H1 (cell line): ENCODE results near the gene CHRNG.

Source experiments
- CHD2 ChIP-seq: IDR thresholded peaks from 2 replicates; pipeline ENCODE4 v1.6.1; 2012; ENCODE audit warnings: low read length, improper control_type of control experiment
- POLR2A ChIP-seq, 2 experiments: IDR thresholded peaks; 1 replicate in 1 of 2; 2 replicates in 1 of 2; pipeline ENCODE4 v1.6.1; 2011; ENCODE audit warnings: low read depth in 2 of 2, low read length in 2 of 2, mild to moderate bottlenecking in 2 of 2; ENCODE audit errors: control extremely low read depth in 1 of 2
- RAD21 ChIP-seq, 2 experiments: IDR thresholded peaks in 1 of 2; conservative IDR thresholded peaks in 1 of 2; 2 replicates each; pipeline ENCODE4 v1.6.1; 2011; ENCODE audit warnings: low read depth in 2 of 2, low read length in 2 of 2, improper control_type of control experiment in 1 of 2, inconsistent platforms in 1 of 2, mild to moderate bottlenecking in 1 of 2, moderate library complexity in 1 of 2

DNA sequence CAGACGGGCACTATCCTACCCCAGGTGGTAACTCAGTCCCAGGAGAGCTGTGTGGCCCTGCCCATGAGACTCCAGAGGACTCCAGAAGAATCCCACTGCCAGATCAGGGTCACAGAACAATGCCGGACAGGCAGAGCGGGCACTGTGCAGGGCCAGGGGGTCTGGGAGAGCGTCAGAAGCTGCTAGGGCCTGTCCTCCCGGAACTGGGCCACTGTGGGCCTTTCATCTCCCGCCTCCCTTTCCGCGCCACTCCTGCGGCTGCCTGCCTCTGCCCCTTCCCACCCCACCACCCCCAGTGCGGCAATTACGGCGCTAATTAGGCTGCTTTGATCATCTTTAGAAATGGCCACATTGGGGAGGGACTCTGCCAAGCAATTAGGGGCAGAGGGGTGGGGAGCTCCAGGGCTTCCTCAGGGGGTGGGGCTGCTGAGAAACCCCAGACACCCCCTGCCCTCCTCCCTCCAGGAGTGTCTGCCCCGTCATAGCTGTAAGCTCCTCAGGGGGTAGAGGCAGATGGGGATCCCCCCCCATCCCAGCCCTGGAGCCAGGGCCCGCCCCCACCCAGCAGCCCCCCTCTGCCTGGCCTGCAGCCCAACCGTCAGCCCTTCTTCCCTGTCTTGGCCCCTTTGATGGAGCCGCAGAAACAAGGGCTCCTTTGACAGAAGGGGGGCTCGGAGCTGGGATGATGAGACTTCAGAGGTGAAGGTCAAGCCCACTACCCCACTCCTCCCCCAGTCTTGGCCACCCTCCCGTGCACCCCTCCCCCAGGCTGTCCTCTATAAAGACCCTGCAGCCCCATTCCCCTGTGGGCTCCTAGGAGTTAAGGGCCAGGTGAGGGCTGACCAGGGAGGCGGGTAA is 19.7 kb upstream of the CHRNG start, which contains the start of gene PRSS56:
- TF ChIP-seq POLR2A (IDR thresholded peaks at IDR 0.05; ENCODE audit: control extremely low read depth in 1 of 2, low read depth in 2 of 2, low read length in 2 of 2) (no peak), CHD2 (no peak), RAD21 (IDR thresholded peaks at IDR 0.05 in 1 of 2, conservative IDR thresholded peaks at IDR 0.05 in 1 of 2; ENCODE audit: low read depth in 2 of 2, low read length in 2 of 2) (no peak)
